Left lung (tissue), 10 donors: ENCODE results near the gene GNAT1. TPM values are rescaled to one million over a fixed set of nuclear protein-coding genes. Genes with fewer than 3 reads are reported as not detected.
A peak's percentile ranks its signal among the peaks of the same experiment; 100 is the strongest.

Experiments used
- ATAC-seq: fragments of 200-7000 bp; cut with Tn5 transposase; one replicate; pipeline ENCODE4 v1.9.1; 2020; ENCODE audit warnings: moderate library complexity
- DNase-seq, 4 donors: peaks; one replicate each; pipeline ENCODE4 v3.0.0-alpha.2; 2013 to 2020
- H3K27ac ChIP-seq, 2 donors: fragments of 200-600 bp; sonication (generic) in 1 of 2; one replicate each; pipeline versions ENCODE4 v1.5.0 to v1.8.0; 2020 to 2021
- H3K27me3 ChIP-seq, 2 donors: fragments of 200-600 bp; sonication (generic) in 1 of 2; one replicate each; pipeline versions ENCODE4 v1.5.0 to v1.8.0; 2020 to 2021
- H3K36me3 ChIP-seq, 2 donors: fragments of 200-600 bp; sonication (generic) in 1 of 2; one replicate each; pipeline versions ENCODE4 v1.5.0 to v1.8.0; 2020 to 2021
- H3K4me1 ChIP-seq, 2 donors: fragments of 200-600 bp; one replicate each; pipeline ENCODE4 v1.8.0; 2021
- H3K4me3 ChIP-seq, 2 donors: fragments of 200-600 bp; sonication (generic) in 1 of 2; one replicate each; pipeline versions ENCODE4 v1.5.0 to v1.8.0; 2020 to 2021; ENCODE audit warnings: mild to moderate bottlenecking in 1 of 2
- H3K9me3 ChIP-seq, 2 donors: fragments of 200-600 bp; sonication (generic) in 1 of 2; one replicate each; pipeline versions ENCODE4 v1.5.0 to v1.8.0; 2020 to 2021
- intact Hi-C, 2 donors: fragments of 100-400 bp; cut with DNase I; formaldehyde crosslinking; loops; one replicate each; pipeline versions ENCODE4 v1.11.2 to v1.14.2; 2022
- polyA plus RNA-seq, 6 donors: library from polyadenylated mRNA; unstranded; fragments of 120-200 nt; gene quantifications; one replicate each; pipeline ENCODE4 v1.2.1, GENCODE V29; 2013; ENCODE audit not compliant: insufficient read length in 6 of 6
- total RNA-seq, 2 donors: library from RNA; stranded (reverse); fragmentation: NEBNext Ultra II Directional; extraction: Animal tissue kit (Norgen Biotek cat#: 25700); gene quantifications; one replicate each; pipeline ENCODE4 v1.2.1, GENCODE V29; 2021
- TF ChIP-seq, protein P1 (sequence below), 2 donors: fragments of 200-600 bp; sonication (generic) in 1 of 2; IDR thresholded peaks; one replicate each; pipeline versions ENCODE4 v1.5.0 to v1.8.0; 2021; ENCODE audit warnings: antibody characterized with exemption in 2 of 2
- donor health status: DM: no; HTN: yes; CAD: no.
- donor health status: DM: no; HTN: no; CAD: no.

GNAT1 gene
- total and polyA plus RNA-seq, 8 donors: not detected

DNA sequence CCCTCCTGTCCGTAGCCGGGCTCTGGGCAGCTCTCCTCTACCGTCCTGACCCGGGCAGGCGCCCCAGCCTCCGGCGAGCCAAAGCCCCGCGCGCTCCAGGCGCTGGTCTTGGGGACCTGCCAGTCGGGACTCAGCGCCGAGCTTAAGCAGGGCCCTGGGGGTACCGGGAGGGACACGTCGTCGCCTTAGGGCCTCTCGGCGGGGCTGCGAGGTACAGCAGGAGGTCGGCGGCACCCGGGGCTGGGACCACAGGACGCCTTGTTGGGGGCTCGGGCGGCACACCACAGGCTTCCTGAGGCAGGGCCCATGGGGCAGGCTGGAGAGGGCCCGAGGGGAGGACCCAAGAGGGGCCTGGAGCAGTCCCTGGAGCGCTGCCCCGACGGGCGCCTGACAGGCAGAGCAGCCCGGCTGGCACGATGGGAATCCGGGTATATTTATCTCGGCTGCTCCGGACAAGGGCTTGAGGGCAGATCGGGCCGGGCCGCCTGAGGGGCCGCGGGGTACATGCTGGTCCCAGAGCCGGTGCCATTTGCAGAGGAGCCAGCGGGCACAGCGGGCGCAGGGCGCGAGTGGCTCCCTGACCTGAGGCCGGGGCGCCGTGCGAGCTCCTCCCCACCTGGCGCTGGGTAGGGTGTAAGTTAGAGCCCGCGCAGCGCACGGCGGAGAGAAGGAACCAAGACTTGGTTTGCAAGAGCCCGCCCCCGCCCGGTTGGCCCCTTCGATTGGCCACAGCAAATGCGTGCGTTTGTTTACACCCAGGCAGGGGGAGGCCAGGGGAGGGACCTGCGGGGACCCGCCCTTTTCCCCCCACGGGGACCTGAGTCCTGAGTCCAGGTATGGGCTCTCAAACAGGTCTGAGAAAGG is 14.2 kb downstream of the GNAT1 start:
- H3K36me3 ChIP-seq: no peaks in the 10 kb centered on the region
- H3K27me3 ChIP-seq: peaks cover 28 to 64% of the 10 kb centered on the region in 2 donors
- H3K4me1 ChIP-seq: peaks cover 9 to 13% of the 10 kb centered on the region in 2 donors
- no peaks in the 10 kb centered on the region for H3K9me3 ChIP-seq
- ATAC-seq (peak; percentile 60), DNase-seq (peak in 2 of 4 donors; percentile 34 to 83)
- intact Hi-C loops: no loop called here
- H3K4me3 ChIP-seq: peak overlapping the region; percentile 12 to 23
- no peak overlapping the region for H3K27ac ChIP-seq
- TF ChIP-seq, protein P1, sequence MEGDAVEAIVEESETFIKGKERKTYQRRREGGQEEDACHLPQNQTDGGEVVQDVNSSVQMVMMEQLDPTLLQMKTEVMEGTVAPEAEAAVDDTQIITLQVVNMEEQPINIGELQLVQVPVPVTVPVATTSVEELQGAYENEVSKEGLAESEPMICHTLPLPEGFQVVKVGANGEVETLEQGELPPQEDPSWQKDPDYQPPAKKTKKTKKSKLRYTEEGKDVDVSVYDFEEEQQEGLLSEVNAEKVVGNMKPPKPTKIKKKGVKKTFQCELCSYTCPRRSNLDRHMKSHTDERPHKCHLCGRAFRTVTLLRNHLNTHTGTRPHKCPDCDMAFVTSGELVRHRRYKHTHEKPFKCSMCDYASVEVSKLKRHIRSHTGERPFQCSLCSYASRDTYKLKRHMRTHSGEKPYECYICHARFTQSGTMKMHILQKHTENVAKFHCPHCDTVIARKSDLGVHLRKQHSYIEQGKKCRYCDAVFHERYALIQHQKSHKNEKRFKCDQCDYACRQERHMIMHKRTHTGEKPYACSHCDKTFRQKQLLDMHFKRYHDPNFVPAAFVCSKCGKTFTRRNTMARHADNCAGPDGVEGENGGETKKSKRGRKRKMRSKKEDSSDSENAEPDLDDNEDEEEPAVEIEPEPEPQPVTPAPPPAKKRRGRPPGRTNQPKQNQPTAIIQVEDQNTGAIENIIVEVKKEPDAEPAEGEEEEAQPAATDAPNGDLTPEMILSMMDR (IDR thresholded peaks at IDR 0.05): no peak

DNA sequence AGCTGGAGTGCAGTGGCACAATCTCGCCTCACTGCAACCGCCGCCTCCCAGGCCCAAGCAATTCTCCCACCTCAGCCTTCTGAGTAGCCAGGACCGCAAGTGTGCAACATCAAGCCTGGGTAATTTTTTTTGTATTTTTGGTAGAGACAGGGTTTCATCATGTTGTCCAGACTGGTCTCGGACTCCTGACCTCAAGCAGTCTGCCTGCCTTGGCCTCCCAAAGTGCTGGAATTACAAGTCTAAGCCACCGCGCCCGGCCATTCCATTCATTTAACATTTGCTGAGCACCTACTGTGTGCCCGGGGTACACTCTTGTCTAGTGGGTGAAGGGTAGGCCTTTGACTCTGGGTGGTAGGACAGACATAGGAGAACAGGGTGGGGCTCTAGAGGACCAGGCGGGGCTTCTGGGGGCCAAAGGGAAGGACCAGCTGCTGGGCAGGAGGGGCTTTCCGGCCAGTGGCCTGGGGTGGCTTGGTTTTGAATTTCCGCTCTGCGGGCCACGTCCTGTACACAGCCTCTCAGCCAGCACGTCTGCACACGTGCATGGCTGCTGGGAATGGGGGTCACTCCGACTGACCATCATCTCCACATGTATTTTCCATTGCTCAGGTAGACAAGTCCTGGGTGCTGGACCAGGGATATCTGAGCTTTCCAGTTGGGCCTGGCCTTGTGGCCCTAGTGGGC is 16.1 kb downstream of the GNAT1 start:
- no peak for ATAC-seq
- TF ChIP-seq, protein P1 (IDR thresholded peaks at IDR 0.05): no peak

DNA sequence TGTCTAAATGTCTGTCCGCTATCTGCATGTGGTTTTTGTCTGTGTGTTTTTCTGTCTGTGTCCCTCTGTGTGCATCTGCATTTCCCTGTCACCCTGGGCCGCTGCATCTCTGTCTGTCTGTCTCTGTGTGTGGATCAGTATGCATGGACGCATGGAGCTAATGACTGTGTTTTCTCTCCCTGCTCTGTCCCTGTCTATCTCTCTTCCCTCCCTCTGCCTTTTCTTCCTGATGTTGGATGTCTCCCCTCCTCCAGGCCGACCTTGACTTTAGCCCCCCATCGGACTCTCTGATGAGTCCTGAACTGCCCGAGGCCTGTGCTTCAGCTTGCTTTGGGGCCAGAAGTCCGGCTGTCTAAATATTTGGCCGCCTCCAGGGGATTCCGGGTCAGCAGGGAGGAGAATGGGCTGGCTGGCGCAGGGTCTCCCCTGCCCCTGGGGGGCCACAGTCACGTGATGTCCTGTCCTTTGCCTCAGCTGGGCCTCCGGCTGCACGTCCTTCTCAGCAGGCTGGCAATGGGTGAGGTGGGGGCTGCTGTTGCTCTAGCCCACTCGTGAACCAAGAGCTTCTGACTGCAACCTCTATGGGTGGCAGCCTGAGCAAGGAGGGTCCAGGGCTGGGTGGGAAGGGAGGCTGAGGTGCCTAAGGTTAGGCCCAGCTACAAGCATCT is 17.4 kb downstream of the GNAT1 start:
- TF ChIP-seq, protein P1 (IDR thresholded peaks at IDR 0.05): no peak
- Histone ChIP-seq H3K4me3 (no peak overlapping the region), H3K27ac (no peak overlapping the region), H3K27me3 (peaks cover 27 to 36% of the 10 kb centered on the region in 2 donors), H3K36me3 (no peaks in the 10 kb centered on the region), H3K9me3 (no peaks in the 10 kb centered on the region), H3K4me1 (peaks cover 9 to 13% of the 10 kb centered on the region in 2 donors)
- DNase-seq (no peak), ATAC-seq (no peak)
- intact Hi-C loops: no loop called here

More for the DNA sequence above, 16.1 kb downstream of the GNAT1 start:
- H3K27ac ChIP-seq: no peak overlapping the region
- H3K36me3 ChIP-seq: no peaks in the 10 kb centered on the region
- H3K4me3 ChIP-seq: no peak overlapping the region
- no peaks in the 10 kb centered on the region for H3K9me3 ChIP-seq
- intact Hi-C loops: no loop called here
- H3K27me3 ChIP-seq: peaks cover 28 to 49% of the 10 kb centered on the region in 2 donors
- no peak for DNase-seq
- H3K4me1 ChIP-seq: peaks cover 9 to 13% of the 10 kb centered on the region in 2 donors

DNA sequence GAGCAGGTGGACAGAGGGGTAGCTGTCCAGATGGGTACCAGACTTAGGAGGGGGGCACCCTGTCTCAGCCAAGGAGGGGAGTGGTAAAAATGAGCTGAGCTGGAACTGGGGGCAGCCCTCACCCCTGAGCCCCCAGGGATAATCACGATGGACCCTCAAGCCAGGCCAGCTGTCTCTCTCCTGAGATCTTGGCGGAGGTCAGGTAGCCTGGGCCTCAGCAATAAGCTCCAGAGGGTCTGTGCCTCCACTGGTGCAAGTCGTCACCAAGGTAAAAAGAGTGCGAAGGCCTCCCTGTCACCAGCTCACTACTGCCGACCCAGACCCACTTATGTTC is 18.7 kb downstream of the GNAT1 start:
- H3K9me3 ChIP-seq: no peaks in the 10 kb centered on the region
- H3K4me1 ChIP-seq: peaks cover 5 to 7% of the 10 kb centered on the region in 2 donors
- TF ChIP-seq, protein P1 (IDR thresholded peaks at IDR 0.05): no peak
- DNase-seq: no peak
- peaks cover 14 to 22% of the 10 kb centered on the region in 2 donors for H3K27me3 ChIP-seq
- no peak overlapping the region for H3K4me3 ChIP-seq
- no peak overlapping the region for H3K27ac ChIP-seq
- intact Hi-C loops: no loop called here
- H3K36me3 ChIP-seq: no peaks in the 10 kb centered on the region
- no peak for ATAC-seq
